Lung (tissue), 12 donors: ENCODE results near the gene ZNF254. TPM values are rescaled to one million over a fixed set of nuclear protein-coding genes. Genes with fewer than 3 reads are reported as not detected.
"Not testable (repeated sequence)": the region's sequence is repeated elsewhere in the genome, so short reads cannot be mapped to it uniquely, and the experiment has no call there.

Source experiments
- ATAC-seq: fragments of 200-7000 bp; cut with Tn5 transposase; one replicate; pipeline ENCODE4 v1.9.1; 2020; ENCODE audit warnings: moderate number of reproducible peaks; ENCODE audit not compliant: insufficient read depth, low FRiP score
- DNase-seq, 3 donors: peaks; one replicate each; pipeline ENCODE4 v3.0.0-alpha.2; 2013 to 2017
- H3K27ac ChIP-seq, 2 donors: one replicate each; pipeline ENCODE4 v1.5.1; 2013; ENCODE audit warnings: mild to moderate bottlenecking in 2 of 2, moderate library complexity in 2 of 2, control low read depth in 1 of 2, inconsistent platforms in 1 of 2, low read depth in 1 of 2, low read length in 1 of 2
- H3K27me3 ChIP-seq, 3 donors: one replicate each; pipeline ENCODE4 v1.5.1; 2013; ENCODE audit warnings: low read length in 2 of 3; ENCODE audit not compliant: control insufficient read depth in 3 of 3, insufficient read depth in 3 of 3
- H3K36me3 ChIP-seq, 4 donors: one replicate each; pipeline ENCODE4 v1.5.1; 2013; ENCODE audit warnings: low read length in 4 of 4, mild to moderate bottlenecking in 1 of 4, moderate library complexity in 1 of 4; ENCODE audit not compliant: control insufficient read depth in 4 of 4, insufficient read depth in 4 of 4
- H3K4me1 ChIP-seq, 5 donors: one replicate each; pipeline ENCODE4 v1.5.1; 2013; ENCODE audit warnings: low read length in 5 of 5, mild to moderate bottlenecking in 2 of 5, moderate library complexity in 1 of 5; ENCODE audit not compliant: control insufficient read depth in 5 of 5, insufficient read depth in 5 of 5
- H3K4me3 ChIP-seq: one replicate; pipeline ENCODE4 v1.5.1; 2013; ENCODE audit warnings: mild to moderate bottlenecking, control low read depth, moderate library complexity
- H3K9ac ChIP-seq, 2 donors: one replicate each; pipeline ENCODE4 v1.5.1; 2013; ENCODE audit warnings: low read length in 2 of 2, control low read depth in 1 of 2; ENCODE audit not compliant: insufficient read depth in 1 of 2
- H3K9me3 ChIP-seq, 4 donors: one replicate each; pipeline ENCODE4 v1.5.1; 2013; ENCODE audit warnings: low read length in 3 of 4, mild to moderate bottlenecking in 1 of 4, moderate library complexity in 1 of 4; ENCODE audit not compliant: control insufficient read depth in 4 of 4, insufficient read depth in 3 of 4
- WGBS, 2 donors: extraction: QIAGEN DNeasy Blood & Tissue Kit; methylation state at CpG; one replicate each; pipeline ENCODE4 v1.1.7; 2013; 5-methylcytosine and 5-hydroxymethylcytosine counted together
- polyA plus RNA-seq, 2 donors: library from polyadenylated mRNA; stranded (reverse); fragments of 200-250 nt; gene quantifications; one replicate each; pipeline ENCODE4 v1.2.1, GENCODE V29; 2013
- total RNA-seq, 2 donors: library from RNA; depleted of rRNA in 1 of 2; stranded (reverse); fragments of >200 nt in 1 of 2; gene quantifications; one replicate each; pipeline ENCODE4 v1.2.1, GENCODE V29; 2014 to 2021
- TF ChIP-seq, protein P1 (sequence below): IDR thresholded peaks from 2 replicates; pipeline ENCODE4 v1.5.1; 2012; ENCODE audit warnings: mild to moderate bottlenecking; ENCODE audit errors: control extremely low read depth, extremely low read depth
- donor health status: control.
- donor health status: control.
- donor health status: Bipolar disorder and iron deficiency.
- donor health status: healthy.
- donor health status: DM: yes; HTN: yes; CAD: no.

ZNF254 gene
- total and polyA plus RNA-seq, 4 donors, result 4.5 to 68.7 (median 10.5) TPM

DNA sequence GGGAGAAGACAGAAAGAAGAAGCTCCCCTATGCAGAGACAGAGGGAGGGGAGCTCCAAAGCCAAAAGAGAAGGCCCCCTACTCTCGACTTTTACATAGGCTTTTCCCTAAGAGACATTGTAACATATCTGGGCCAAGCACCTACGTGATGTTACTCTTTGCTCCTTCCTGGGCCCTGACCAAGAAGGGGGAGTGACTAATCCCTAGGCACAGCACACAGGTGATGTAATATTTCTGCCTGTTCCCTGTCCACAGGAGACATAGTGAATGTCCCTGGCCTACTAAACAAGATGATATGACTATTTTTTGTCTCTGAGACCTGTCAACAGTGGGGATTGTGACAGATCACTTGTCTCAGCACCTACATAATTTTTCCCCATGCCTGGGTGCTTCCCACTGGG lies 15.9 kb upstream of the ZNF254 start:
- Histone ChIP-seq H3K4me1 (no peaks in the 10 kb centered on the region), H3K36me3 (peaks cover 3 to 38% (median 30%) of the 10 kb centered on the region in 4 donors), H3K9me3 (no peaks in the 10 kb centered on the region), H3K9ac (no peak overlapping the region), H3K4me3 (no peak overlapping the region), H3K27me3 (no peaks in the 10 kb centered on the region), H3K27ac (no peak overlapping the region)
- 97 to 98% methylated on average over 2 of the region's 2 CpGs for WGBS, 2 donors
- TF ChIP-seq, protein P1, sequence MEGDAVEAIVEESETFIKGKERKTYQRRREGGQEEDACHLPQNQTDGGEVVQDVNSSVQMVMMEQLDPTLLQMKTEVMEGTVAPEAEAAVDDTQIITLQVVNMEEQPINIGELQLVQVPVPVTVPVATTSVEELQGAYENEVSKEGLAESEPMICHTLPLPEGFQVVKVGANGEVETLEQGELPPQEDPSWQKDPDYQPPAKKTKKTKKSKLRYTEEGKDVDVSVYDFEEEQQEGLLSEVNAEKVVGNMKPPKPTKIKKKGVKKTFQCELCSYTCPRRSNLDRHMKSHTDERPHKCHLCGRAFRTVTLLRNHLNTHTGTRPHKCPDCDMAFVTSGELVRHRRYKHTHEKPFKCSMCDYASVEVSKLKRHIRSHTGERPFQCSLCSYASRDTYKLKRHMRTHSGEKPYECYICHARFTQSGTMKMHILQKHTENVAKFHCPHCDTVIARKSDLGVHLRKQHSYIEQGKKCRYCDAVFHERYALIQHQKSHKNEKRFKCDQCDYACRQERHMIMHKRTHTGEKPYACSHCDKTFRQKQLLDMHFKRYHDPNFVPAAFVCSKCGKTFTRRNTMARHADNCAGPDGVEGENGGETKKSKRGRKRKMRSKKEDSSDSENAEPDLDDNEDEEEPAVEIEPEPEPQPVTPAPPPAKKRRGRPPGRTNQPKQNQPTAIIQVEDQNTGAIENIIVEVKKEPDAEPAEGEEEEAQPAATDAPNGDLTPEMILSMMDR, result no peak
- no peak for DNase-seq
- ATAC-seq, result no peak

- H3K27ac ChIP-seq, result no peak overlapping the region
- no peak for DNase-seq
- peaks cover 3 to 38% (median 28%) of the 10 kb centered on the region in 4 donors for H3K36me3 ChIP-seq
- H3K27me3 ChIP-seq, result no peaks in the 10 kb centered on the region
- ATAC-seq, result no peak
- no peak overlapping the region for H3K9ac ChIP-seq
- H3K4me1 ChIP-seq, result no peaks in the 10 kb centered on the region
- H3K4me3 ChIP-seq, result no peak overlapping the region
- H3K9me3 ChIP-seq, result no peaks in the 10 kb centered on the region
- TF ChIP-seq, protein P1, result no peak
These were observed 14.3 kb upstream of the ZNF254 start for GRCh38 chr19:24072720-24073119.

- no peak overlapping the region for H3K4me3 ChIP-seq
- DNase-seq (no peak), ATAC-seq (no peak)
- no peak overlapping the region for H3K27ac ChIP-seq
- TF ChIP-seq, protein P1, result no peak
- H3K36me3 ChIP-seq, result peaks cover 3 to 32% (median 22%) of the 10 kb centered on the region in 4 donors
- H3K9ac ChIP-seq, result no peak overlapping the region
- H3K9me3 ChIP-seq, result no peaks in the 10 kb centered on the region
- H3K27me3 ChIP-seq, result no peaks in the 10 kb centered on the region
- H3K4me1 ChIP-seq, result no peaks in the 10 kb centered on the region
These were observed 13.2 kb upstream of the ZNF254 start for GRCh38 chr19:24073807-24074206.

GRCh38 chr19:24074720-24075454 lies 12.1 kb upstream of the ZNF254 start:
- Histone ChIP-seq H3K4me1 (no peaks in the 10 kb centered on the region), H3K9ac (no peak overlapping the region), H3K9me3 (no peaks in the 10 kb centered on the region), H3K36me3 (peaks cover 3 to 34% (median 22%) of the 10 kb centered on the region in 4 donors), H3K4me3 (no peak overlapping the region), H3K27ac (no peak overlapping the region), H3K27me3 (no peaks in the 10 kb centered on the region)
- ATAC-seq, result no peak
- DNase-seq, result no peak
- WGBS, 2 donors, result 98 to 100% methylated on average over 1 of the region's 1 CpG
- TF ChIP-seq, protein P1, result no peak

DNA sequence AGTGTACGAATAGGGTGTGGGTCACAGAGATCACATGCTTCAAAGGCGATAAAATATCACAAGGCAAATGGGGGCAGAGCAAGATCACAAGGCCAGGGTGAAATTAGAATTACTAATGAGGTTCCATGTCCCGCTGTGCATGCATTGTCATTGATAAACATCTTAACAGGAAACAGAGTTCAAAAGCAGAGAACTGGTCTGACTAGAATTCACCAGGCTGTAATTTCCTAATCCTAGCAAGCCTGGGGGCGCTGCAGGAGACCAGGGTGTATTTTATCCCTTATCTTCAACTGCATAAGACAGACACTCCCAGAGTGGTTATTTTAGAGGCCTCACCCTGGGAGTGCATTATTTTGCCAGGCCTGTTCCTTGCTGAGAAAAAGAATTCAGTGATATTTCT lies 11.5 kb upstream of the ZNF254 start:
- WGBS, 2 donors, result 83 to 91% methylated on average over 4 of the region's 4 CpGs
- not testable (repeated sequence) for H3K9me3 ChIP-seq, H3K4me1 ChIP-seq, ATAC-seq, H3K9ac ChIP-seq, H3K27ac ChIP-seq, H3K4me3 ChIP-seq, DNase-seq, H3K27me3 ChIP-seq
- peaks cover 0 to 33% (median 20%) of the 10 kb centered on the region in 4 donors for H3K36me3 ChIP-seq
